GM19397 (cell line): ENCODE measurements around the gene PREB.

Source experiments
- ATAC-seq: cut with Tn5 transposase; IDR thresholded peaks from one replicate; pipeline ENCODE4 v1.9.1; 2021; ENCODE audit warnings: mild to moderate bottlenecking, moderate library complexity; ENCODE audit not compliant: unreplicated experiment

Gene PREB

DNA sequence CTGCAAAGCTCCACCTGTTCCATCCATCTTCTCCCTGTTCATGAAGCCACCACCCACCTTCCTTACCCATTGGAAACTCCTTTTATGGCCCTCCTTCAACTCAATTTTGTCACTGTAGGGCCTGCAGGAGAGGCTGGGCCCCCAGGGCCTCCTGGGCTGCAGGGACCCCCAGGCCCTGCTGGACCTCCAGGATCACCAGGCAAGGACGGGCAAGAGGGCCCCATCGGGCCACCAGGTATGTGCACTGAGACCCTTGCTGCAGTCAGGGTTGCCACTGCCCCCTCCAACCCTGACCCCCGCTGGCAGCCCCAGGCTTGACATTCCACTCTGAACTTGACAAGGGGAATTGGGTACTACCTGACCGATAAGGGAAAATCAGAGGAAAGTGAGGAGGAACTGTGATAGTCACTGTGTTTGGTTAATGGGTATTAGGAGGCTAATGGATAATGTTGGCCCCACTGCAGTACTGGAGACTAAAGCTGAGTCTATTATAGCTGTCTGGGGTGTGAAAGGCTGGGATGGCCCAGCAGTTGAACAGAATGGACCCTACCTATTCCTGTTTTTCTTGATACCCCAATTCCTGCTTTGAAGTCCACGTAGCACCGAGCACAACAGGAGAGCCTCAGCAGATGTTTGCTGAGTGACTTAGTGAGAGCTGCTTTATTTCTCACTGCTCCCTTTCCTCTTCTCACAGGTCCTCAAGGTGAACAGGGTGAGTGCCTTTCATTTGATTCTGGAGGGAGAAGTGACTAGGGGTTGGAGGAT, 50.0 kb downstream of the PREB start:
- ATAC-seq: no peak

DNA sequence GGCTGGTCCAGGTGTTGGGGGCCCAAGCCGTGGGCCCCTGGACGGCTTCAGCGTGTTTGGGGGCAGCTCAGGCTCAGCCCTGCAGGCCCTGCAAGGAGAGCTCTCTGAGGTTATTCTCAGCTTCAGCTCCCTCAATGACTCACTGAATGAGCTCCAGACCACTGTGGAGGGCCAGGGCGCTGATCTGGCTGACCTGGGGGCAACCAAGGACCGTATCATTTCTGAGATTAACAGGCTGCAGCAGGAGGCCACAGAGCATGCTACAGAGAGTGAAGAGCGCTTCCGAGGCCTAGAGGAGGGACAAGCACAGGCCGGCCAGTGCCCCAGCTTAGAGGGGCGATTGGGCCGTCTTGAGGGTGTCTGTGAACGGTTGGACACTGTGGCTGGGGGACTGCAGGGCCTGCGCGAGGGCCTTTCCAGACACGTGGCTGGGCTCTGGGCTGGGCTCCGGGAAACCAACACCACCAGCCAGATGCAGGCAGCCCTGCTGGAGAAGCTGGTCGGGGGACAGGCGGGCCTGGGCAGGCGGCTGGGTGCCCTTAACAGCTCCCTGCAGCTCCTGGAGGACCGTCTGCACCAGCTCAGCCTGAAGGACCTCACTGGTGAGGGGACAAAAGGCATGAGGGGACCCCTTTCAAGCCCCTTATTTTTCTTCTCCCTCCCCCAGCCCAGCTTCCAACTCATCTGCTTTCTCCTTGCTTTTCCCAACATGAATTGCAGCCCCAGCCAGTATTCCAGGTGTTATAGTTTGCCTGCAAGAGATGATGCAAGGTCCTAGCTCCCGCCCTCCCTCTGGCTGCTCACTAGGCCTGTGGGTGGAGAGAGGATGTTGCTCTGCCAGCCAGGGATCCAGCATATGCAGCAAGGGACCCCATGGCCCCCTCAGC, 50.8 kb downstream of the PREB start:
- ATAC-seq: no peak

- no peak for ATAC-seq
Measured at GRCh38 chr2:27082773-27083409, 51.5 kb downstream of the PREB start.

GRCh38 chr2:27081984-27082772, 52.3 kb downstream of the PREB start:
- ATAC-seq: no peak
